Skin epidermis (tissue), 12 donors: Measurements from ENCODE around the gene SMURF2.

Source experiments
- H3K27ac ChIP-seq, 21 experiments: fragments of 200-600 bp; sonication (generic) in 11 of 21; one replicate each; pipeline ENCODE4 v1.5.0; 2020; ENCODE audit warnings: mild to moderate bottlenecking in 3 of 21, inconsistent platforms in 2 of 21, moderate library complexity in 2 of 21
- H3K4me3 ChIP-seq, 7 experiments: fragments of 200-600 bp; sonication (generic) in 2 of 7; one replicate each; pipeline ENCODE4 v1.5.0; 2020; ENCODE audit warnings: inconsistent platforms in 2 of 7, mild to moderate bottlenecking in 2 of 7, moderate library complexity in 1 of 7

Gene SMURF2

GRCh38 chr17:64496786-64497564, 165.1 kb downstream of the SMURF2 start, which contains the start of gene POLG2:
TSS of gene POLG2 (minus strand) at chr17:64497054. CDS start at chr17:64496968, 86 bp downstream.
- Histone ChIP-seq H3K27ac (peak within 1 kb of the TSS; percentile 20 to 87 (median 76)), H3K4me3 (peak within 1 kb of the TSS; percentile 57 to 81 (median 58))

- Histone ChIP-seq H3K27ac (peak overlapping the region in 20 of 21 experiments; percentile 50 to 87 (median 75)), H3K4me3 (peak overlapping the region; percentile 57 to 81 (median 58))
Measured at GRCh38 chr17:64496348-64496785, 165.7 kb downstream of the SMURF2 start.
